Activated T-cell treated with anti-CD3 and anti-CD28 coated beads for 4 hours (primary cell): Measurements from ENCODE around the gene C4orf50.
"Not testable (repeated sequence)": the region's sequence is repeated elsewhere in the genome, so short reads cannot be mapped to it uniquely, and the experiment has no call there.

Source experiments
- DNase-seq: peaks from one replicate; pipeline ENCODE4 v3.0.0-alpha.2; 2020

Gene C4orf50

GRCh38 chr4:5964030-5964429, 54.2 kb downstream of the C4orf50 start:
- DNase-seq = no peak

GRCh38 chr4:5963611-5964010, 54.6 kb downstream of the C4orf50 start:
- DNase-seq = no peak

- DNase-seq = no peak
These were observed 55.8 kb downstream of the C4orf50 start for GRCh38 chr4:5962416-5962815.

GRCh38 chr4:5960252-5960880, 57.9 kb downstream of the C4orf50 start:
- no peak for DNase-seq

GRCh38 chr4:5959211-5959982, 58.8 kb downstream of the C4orf50 start:
- no peak for DNase-seq

GRCh38 chr4:5958199-5958735, 60.0 kb downstream of the C4orf50 start:
- DNase-seq = no peak

- DNase-seq = no peak
These were observed 61.2 kb downstream of the C4orf50 start for GRCh38 chr4:5957076-5957475.

GRCh38 chr4:5956285-5957021, 61.8 kb downstream of the C4orf50 start:
- DNase-seq = no peak

GRCh38 chr4:5955856-5956255, 62.4 kb downstream of the C4orf50 start:
- no peak for DNase-seq

GRCh38 chr4:5955201-5955821, 62.9 kb downstream of the C4orf50 start:
- no peak for DNase-seq

- no peak for DNase-seq
These were observed 64.0 kb downstream of the C4orf50 start for GRCh38 chr4:5954056-5954760.

GRCh38 chr4:5952975-5953951, 65.0 kb downstream of the C4orf50 start:
- no peak for DNase-seq

- DNase-seq = no peak
These were observed 65.8 kb downstream of the C4orf50 start for GRCh38 chr4:5952286-5952974.

GRCh38 chr4:5946653-5947052, 71.6 kb downstream of the C4orf50 start:
- not testable (repeated sequence) for DNase-seq

- DNase-seq = no peak
These were observed 72.3 kb downstream of the C4orf50 start for GRCh38 chr4:5945936-5946335.

GRCh38 chr4:5945171-5945570, 73.1 kb downstream of the C4orf50 start:
- no peak for DNase-seq

- no peak for DNase-seq
These were observed 74.7 kb downstream of the C4orf50 start for GRCh38 chr4:5943561-5943960.

- DNase-seq = no peak
These were observed 75.3 kb downstream of the C4orf50 start for GRCh38 chr4:5942947-5943346.

- no peak for DNase-seq
These were observed 76.6 kb downstream of the C4orf50 start for GRCh38 chr4:5941601-5942000.

- DNase-seq = no peak
These were observed 77.6 kb downstream of the C4orf50 start for GRCh38 chr4:5940470-5941203.
